ENCODE results near the gene CXCR3. TPM values are rescaled to one million over a fixed set of nuclear protein-coding genes. Genes with fewer than 3 reads are reported as not detected.
"Not testable (repeated sequence)": the region's sequence is repeated elsewhere in the genome, so short reads cannot be mapped to it uniquely, and the experiment has no call there.

Gene CXCR3
- polyA plus RNA-seq, 10 donors = 0.08 to 0.63 (median 0.15) TPM; not detected in 3

DNA sequence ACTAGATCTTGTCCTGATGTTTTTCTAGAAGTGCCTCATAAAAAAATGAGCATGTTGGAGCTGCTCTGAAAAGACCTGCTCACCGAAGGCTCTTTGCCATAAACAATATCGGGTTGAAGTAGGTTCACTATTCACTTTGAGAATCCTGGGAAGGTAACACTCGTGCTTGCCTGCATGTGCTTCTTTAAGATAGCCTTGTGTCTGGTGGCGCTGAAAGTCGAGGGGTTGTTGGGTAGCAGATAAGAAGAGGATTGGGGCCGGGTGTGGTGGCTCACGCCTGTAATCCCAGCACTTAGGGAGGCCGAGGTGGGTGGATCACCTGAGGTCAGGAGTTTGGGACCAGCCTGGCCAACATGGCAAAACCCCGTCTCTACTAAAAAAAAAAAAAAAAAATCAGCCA, 6.6 kb downstream of the CXCR3 start:
- not testable (repeated sequence) for DNase-seq

DNA sequence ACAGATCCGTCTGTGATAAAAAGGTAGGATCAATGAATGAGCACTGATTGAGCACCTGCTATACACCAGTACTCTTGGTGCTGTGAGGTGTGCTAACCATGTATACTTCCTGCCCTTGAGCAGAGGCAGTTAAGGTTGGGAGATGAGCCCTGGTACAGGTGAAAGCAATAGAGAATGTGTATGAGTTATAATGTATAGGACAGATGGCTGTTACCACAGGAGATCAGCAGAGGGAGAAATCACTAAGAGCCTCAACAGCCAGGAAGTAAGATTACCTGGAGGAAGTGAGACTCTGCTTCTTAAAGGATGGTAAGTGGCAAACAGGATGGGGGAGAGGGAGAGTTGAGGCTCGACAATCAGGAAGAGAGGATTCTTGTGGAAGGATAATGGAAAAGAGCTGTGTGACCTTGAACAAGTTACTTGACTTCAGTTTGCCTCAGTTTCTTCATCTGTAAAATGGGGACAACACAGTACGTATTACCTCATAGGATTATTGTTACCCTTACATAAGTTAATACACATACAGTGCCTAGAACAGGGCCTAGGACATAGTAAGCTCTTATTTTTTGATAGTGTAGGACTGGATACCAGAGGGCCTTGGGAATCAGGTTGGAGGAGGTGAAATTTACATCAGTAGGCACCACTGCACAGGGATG, 9.1 kb downstream of the CXCR3 start:
- no peak for DNase-seq

DNA sequence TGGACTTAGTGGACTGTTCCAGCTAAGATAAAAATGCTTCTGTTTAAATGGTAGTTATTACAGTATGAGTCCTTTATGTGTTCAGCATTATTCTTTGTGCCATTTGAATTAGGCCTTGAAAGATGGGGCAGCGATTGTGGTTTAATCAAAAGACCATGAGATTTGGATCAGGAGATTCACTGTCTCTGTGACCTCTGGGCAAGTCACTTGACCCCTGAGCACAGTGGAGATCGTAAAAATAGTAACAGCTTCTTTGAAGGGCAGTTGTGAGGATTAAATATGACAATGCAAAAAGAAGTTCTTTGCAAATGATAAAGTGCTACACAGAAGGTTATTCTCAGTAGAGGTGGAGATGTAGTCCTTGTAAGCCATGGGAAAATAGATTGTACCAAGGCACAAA, 10.8 kb downstream of the CXCR3 start:
- no peak for DNase-seq

DNA sequence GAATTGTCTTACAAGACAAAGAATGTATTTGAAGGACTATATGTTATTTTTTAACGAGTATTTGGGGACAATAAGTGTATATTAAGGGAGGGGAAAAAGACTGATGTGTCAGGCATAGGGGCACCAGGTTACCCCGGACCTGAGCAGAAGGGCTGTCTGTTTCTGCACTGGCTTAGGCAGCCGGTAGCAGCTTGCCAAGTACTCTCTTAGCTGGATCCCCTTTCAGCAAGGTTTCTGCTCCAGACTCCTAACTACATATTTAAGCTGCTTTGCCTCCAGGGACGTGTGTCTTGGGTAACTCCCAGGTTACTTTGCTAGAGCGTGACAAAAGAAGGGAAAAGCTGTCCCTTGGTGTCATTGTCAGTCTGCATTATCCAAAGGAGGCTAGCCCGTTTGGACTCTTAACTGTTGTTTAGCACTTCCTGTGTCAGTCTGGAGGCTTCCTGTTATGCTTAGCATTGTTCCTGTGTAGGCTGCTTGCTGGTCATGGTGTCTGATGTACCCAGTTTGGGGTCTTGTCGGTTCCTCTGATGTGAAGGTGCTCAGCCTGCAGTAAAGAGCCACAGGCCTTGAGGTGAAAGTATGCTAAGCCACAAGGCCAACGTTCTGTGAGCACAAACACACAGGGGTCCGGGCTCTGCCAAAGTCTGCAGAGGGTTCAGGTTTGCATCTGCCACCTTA, 11.6 kb downstream of the CXCR3 start:
- DNase-seq = no peak

DNA sequence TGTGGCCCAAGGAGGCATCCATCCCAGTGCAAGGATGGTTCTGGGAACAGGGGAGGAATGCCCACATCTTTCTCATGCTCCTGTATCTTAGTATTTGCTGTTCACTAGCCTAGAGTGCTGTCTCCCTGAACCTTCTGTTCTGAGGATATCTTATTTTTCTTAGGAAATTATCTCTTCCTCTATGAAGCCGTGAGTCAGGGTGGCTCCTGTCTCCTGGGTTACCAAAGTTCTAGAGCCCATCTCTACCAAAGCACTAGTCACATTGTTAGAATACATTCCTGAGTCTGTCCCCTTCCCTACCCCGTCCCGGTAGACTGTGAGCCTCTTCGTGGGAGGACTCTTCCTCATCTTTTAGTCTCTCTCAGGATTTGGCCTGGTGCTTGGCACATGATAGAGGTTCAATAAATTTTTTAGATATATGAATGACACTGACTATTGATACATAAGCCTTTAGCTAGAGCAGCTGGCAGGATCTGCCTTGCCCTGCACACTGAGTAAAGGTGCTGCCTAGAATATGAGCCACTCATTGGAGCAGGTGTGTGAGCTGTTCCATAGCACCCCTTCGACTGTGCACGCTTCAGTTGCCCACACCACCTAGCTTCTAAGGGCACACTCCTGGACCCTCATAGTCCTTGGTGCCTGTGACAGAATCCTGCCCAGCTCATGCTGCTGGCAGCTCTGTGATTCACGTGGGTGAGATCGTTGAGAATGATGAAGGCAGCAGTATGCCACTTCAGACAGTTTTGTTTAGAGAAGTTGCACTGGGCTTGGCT, 13.3 kb downstream of the CXCR3 start:
- DNase-seq = no peak

DNA sequence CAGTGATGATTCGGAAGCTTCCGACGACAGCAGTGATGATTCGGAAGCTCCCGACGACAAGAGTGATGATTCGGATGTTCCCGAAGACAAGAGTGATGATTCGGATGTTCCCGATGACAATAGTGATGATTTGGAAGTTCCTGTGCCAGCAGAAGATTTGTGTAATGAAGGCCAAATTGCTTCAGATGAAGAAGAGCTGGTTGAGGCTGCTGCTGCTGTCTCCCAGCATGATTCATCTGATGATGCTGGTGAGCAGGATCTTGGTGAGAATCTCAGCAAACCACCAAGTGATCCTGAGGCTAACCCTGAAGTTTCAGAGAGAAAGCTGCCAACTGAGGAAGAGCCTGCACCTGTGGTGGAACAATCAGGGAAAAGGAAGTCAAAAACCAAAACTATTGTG, 14.2 kb downstream of the CXCR3 start:
- no peak for DNase-seq

DNA sequence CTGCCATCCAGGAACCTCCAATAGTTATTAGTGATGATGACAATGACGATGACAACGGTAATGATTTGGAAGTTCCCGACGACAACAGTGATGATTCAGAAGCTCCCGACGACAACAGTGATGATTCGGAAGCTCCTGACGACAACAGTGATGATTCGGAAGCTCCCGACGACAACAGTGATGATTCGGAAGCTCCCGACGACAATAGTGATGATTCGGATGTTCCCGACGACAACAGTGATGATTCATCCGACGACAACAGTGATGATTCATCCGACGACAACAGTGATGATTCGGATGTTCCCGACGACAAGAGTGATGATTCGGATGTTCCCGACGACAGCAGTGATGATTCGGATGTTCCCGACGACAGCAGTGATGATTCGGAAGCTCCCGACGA, 14.7 kb downstream of the CXCR3 start:
- no peak for DNase-seq

DNA sequence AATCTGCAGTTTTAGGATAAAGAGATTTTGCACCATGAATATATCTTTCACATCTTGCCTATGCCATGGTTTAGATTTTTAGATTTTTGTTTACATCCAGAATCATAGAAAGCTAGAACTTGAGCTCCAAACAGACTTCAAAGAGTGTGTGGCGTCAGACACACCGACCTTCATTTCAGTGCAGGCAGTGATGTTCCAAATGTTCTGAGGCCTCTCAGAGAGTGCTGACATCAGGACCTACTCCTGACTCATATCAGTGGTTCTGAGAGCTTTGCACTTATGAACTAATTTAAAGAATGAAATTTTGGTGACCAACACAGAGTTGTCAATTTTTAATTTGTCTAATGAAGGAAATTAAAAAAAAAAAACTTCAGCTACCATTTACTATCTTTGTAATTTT, 18.3 kb downstream of the CXCR3 start:
- DNase-seq = no peak

DNA sequence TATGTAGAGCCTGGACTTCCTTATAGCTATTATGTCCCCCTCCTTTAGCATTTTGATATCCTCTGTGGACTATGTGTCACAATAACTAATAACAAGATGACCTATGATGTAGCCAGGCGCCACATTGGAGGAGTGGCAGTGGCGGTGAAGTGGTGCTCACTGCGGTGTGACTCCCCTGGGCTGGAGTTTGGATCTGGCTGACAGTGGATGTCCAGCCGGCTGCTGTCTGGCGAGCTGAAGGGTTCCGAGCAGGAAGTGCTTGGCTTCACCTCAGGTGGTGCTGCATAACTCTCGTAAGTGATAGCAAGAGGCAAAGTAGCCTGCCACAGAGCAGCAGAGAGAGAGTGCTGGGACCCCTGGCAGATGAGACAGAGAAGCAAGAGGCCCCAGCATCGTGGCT, 25.1 kb downstream of the CXCR3 start:
- DNase-seq = not testable (repeated sequence)

DNA sequence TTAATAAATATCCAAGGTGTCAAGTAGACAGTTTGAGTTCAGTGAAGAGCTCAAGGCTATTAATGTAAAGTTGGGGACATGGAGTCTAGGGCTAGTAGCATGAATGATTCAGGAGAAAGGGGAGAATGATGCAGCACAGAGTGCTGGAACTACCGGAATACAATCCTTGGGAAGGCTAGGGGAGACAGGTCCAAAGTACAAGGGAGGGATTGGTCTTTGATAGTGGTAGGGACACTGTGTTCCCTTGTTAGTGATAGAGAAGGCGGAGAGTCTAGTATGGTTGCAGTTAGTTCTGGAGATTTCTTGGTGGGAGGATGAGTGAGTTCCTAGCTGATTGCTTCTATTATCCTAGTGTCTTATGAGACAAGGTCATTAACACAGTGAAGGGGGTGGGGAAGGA, 31.4 kb downstream of the CXCR3 start:
- DNase-seq = no peak

DNA sequence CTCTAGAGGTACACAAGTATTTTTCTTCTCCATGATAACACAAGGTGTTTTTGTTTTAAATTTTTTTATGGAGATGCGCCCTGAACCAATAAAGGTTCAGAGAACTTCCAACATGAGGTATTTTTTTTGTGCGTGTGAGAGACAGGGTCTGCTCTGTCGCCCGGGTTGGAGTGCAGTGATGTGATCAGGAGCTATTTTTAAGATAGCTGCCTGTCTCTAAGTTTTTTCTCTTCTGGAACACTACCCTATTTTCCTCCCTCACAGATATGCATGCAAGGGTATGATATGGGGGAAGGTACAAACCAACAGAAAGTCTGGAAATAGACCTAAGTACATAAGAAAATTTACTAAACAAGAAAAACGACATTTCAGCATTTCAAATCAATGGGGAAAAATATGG, 37.1 kb downstream of the CXCR3 start:
- no peak for DNase-seq

DNA sequence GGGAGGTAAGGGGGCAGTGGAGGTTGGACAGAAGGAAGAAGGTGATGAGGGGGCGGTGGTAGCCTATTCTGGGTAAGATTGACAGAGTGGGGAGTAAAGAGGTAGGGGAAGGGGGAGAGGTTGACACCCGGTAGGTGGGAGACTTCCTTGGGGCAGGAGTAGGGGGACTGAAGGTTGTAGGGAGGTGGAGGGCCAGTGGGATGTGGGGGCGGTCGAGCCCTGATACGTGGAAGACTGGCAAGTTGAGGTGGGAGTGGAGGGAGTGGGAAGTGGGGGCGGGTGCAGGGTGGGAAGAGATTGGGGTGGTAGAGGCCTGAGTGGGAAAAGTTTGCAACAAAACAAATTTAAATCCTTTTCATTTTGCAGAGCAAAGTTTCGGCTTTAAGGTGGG, 38.3 kb downstream of the CXCR3 start:
- no peak for DNase-seq

DNA sequence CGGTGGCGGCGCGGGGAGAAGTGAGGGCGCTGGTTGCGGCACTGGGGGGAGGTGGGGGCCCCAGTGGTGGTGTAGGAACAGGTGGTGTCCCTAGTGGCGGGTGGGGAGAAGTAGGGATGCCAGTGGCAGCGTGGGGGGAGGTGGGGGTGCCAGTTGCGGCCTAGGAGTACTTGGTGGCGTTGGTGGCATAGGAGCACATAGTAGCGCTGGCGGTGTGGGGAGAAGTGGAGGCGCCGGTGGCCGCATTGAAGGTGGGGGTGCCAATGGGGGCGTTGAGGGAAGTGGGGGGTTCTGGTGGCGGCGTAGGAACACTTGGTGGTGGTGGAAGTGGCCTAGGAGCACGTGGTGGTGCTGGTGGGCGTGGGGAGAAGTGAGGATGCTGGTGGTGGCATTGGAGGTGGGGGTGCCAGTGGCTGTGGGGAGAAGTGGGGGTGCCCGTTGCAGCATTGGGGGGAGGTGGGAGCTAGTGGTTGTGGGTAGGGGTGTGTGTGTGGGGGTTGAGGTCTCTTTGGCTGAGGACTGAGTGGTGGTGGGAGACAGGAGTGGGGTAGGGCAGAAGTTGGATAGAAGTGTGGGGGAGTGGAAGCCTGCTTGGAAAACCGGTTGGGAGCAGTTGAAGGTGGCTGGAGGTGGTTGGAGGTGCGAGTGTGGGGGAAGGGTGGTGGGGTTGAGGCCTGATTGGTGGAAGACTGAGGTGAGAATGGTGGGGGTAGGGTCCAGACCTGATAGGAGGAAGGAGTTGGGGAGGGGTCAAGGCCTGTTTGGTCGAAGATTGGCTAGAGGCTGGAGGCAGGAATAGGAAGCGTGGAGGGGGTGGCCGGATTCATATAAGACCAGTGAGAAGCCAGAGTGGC, 38.9 kb downstream of the CXCR3 start:
- DNase-seq = no peak

DNA sequence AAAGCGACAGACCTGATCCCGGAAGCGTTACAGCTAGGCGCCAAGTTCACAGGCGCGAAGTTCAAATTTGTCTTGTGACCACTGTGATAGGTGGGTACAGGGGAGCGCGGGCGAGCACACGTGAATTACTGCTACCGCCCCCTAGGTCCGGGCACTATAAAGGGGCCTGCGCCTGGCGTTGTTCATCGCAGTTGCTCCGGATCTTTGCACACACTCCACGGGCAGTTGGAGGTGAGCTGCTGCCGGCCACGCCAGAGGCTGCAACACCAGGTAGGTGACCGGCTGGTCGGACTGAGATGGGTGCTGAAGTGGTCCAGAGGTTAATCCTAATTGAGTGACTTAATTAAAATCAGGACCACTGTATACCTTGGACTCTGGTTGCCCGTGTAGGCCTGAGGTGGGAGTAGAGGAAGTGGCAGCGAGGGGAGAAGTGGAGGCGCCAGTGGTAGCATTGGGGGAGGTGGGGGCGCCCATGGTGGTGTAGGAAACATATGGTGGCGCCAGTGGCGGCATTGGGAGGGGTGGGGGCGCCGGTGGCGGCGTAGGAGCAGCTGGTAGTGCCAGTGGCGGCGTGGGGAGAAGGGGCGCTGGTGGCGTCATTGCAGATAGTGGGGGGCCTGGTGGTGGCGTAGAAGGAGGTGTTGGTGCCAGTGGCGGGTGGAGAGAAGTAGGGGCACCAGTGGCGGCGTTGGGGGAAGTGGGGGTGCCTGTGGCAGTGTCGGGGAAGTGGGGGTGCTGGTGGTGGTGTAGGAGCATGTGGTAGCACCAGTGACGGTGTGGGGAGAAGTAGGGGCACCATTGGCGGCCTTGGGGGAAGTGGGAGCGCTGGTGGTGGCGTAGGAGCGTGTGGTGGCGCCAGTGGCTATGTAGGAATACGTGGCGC, 39.8 kb downstream of the CXCR3 start, which contains the start of gene GCNA:
Gene GCNA (plus strand): TSS at position 185 of the 883 bp plus-strand sequence. CDS start 2,385 bp downstream, outside the sequence.
- DNase-seq = no peak

DNA sequence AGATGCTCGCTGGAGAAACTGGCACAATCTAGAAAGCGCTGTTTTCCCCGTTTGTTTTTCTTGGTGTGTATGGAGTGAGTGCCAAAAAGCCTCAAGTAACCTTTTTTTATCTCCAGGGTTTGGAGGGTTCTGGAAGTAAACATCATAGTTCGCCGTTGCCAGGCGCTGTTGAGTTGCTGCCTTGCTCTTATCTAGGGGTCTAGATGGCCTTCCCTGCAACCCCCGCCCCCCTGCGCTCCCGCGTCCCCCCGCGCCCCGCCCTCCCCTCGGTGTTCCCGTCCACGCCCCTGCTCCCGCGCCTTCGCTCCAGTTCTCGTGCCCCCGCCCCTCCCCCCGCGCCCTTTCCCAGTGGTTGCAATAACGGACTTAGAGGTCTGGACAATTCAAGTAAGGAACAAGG, 40.6 kb downstream of the CXCR3 start:
- DNase-seq = no peak

DNA sequence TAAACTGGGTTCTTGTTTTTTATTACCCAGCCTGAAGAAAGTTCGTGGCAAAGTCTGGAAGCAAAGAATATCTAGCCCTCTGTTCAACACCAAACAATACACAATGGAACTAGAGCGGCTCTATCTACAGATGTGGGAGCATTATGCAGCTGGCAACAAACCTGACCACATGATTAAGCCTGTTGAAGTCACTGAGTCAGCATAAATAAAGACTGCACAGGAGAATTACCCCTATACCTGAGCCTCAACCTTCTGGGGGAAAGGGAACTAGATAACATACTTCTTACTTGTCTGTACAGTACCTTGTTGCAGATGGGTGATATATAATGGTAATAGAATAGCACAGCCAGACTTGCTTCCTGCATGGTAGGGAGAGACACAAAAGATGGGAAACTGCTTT, 44.7 kb downstream of the CXCR3 start:
- DNase-seq = no peak

DNA sequence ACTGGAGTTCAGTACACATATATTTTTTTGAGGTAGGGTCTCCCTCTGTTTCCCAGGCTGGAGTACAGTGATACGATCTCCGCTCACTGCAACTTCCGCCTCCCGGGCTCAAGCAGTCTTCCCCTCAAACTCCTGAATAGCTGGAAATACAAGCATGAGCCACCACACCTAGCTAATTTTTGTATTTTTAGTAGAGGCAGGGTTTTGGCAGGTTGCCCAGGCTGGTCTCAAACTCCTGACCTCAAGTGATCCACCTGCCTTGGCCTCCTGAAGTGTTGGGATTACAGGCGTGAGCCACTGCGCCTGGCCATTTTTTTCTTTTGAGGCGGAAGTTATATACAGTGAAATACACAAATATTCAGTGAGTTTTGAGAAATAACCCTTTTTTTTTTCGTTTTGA, 46.9 kb downstream of the CXCR3 start:
- not testable (repeated sequence) for DNase-seq

Measured in muscle of back (tissue), 11 donors.